HepG2 (cell line): ENCODE results near the gene SYTL3. TPM values are rescaled to one million over a fixed set of nuclear protein-coding genes. Genes with fewer than 3 reads are reported as not detected.

ENCODE experiments used
- ATAC-seq: fragments of 200-7000 bp; cut with Tn5 transposase; 3 replicates; pipeline ENCODE4 v1.9.1; 2020; ENCODE audit warnings: mild to moderate bottlenecking, moderate library complexity
- BruUV-seq: library from RNA; stranded (reverse); fragments of 400-500 nt; replicated peaks from 2 replicates; lab custom pipeline; 2021; lab: Mats Ljungman, UMichigan
- CTCF ChIA-PET: fragments of 300-600 bp; formaldehyde crosslinking; extraction: SDS; loops from one replicate; lab custom pipeline; 2021; ENCODE audit warnings: low total read pairs, inconsistent platforms, low intra/inter-chr PET ratio; lab: Yijun Ruan, JAX
- POLR2A ChIA-PET: fragments of 350-600 bp; sonication (Branson Sonifier 250); formaldehyde crosslinking; loops from one replicate; lab custom pipeline; 2020; ENCODE audit warnings: antibody characterized with exemption, inconsistent platforms; lab: Yijun Ruan, JAX
- DNase-seq: peaks from one replicate; pipeline ENCODE4 v3.0.0-alpha.2; 2015; ENCODE audit warnings: low spot score
- FAIRE-seq: peaks from 3 replicates; lab custom pipeline; 2011; peaks lifted over from hg19 to GRCh38; lab: Jason Lieb, UNC
- H2AFZ ChIP-seq: one replicate; pipeline ENCODE4 v1.6.1; 2011; ENCODE audit warnings: low read length, inconsistent platforms
- H3K27ac ChIP-seq: fragments of 300-600 bp; 3 replicates; pipeline ENCODE4 v1.8.0; 2011; ENCODE audit warnings: mixed run types, mild to moderate bottlenecking, mixed read lengths, low read length, inconsistent platforms; ENCODE audit not compliant: insufficient read depth; ENCODE audit errors: extremely low read length
- H3K27me3 ChIP-seq, 2 experiments: fragments of 200-600 bp in 1 of 2; 2 replicates in 1 of 2; 3 replicates in 1 of 2; pipeline versions ENCODE4 v1.6.0 to v1.8.0; 2011; ENCODE audit warnings: low read length in 2 of 2, mild to moderate bottlenecking in 2 of 2, moderate library complexity in 2 of 2, inconsistent platforms in 1 of 2; ENCODE audit not compliant: insufficient read depth in 2 of 2, control insufficient read depth in 1 of 2
- H3K36me3 ChIP-seq, 2 experiments: fragments of 200-600 bp in 1 of 2; replicated peaks in 1 of 2; 2 replicates in 1 of 2; 3 replicates in 1 of 2; pipeline versions ENCODE4 v1.5.1 to v1.8.0; 2011; ENCODE audit warnings: low read length in 2 of 2, inconsistent platforms in 1 of 2; ENCODE audit not compliant: insufficient read depth in 2 of 2, control insufficient read depth in 1 of 2
- H3K4me1 ChIP-seq: 2 replicates; pipeline ENCODE4 v1.5.1; 2012; ENCODE audit warnings: low read length, inconsistent platforms; ENCODE audit not compliant: insufficient read depth
- H3K4me2 ChIP-seq: 2 replicates; pipeline ENCODE4 v1.6.0; 2011; ENCODE audit warnings: low read depth, low read length, inconsistent platforms
- H3K4me3 ChIP-seq, 3 experiments: fragments of 200-600 bp in 1 of 3; sonication (generic), shearing (Covaris generic) in 1 of 3; replicated peaks in 1 of 3; 2 replicates each; pipeline ENCODE4 v1.5.1; 2011 to 2016; ENCODE audit warnings: low read length in 3 of 3, inconsistent platforms in 2 of 3, low read depth in 2 of 3, mild to moderate bottlenecking in 2 of 3, control low read depth in 1 of 3, mixed read lengths in 1 of 3; ENCODE audit not compliant: insufficient read depth in 1 of 3
- H3K79me2 ChIP-seq: one replicate; pipeline ENCODE4 v1.6.1; 2011; ENCODE audit warnings: low read length, inconsistent platforms; ENCODE audit not compliant: insufficient read depth
- H3K9ac ChIP-seq: 2 replicates; pipeline ENCODE4 v1.6.0; 2011; ENCODE audit warnings: mild to moderate bottlenecking, low read depth, low read length, inconsistent platforms; ENCODE audit not compliant: insufficient read depth
- H3K9me3 ChIP-seq: 2 replicates; pipeline ENCODE4 v1.5.1; 2012; ENCODE audit warnings: mild to moderate bottlenecking, low read length
- H4K20me1 ChIP-seq: 2 replicates; pipeline ENCODE4 v1.6.0; 2011; ENCODE audit warnings: inconsistent platforms, mild to moderate bottlenecking, low read length, moderate library complexity; ENCODE audit not compliant: insufficient read depth
- GATAD2A ChIP-seq: IDR thresholded peaks from 2 replicates; pipeline ENCODE4 v1.6.1; 2016
- SETDB1 ChIP-seq: sonication (generic); formaldehyde crosslinking; IDR thresholded peaks from 2 replicates; pipeline ENCODE4 v1.5.1; 2020; ENCODE audit warnings: missing genetic modification reagents, mild to moderate bottlenecking, borderline replicate concordance
- SMC3 ChIP-seq: IDR thresholded peaks from 2 replicates; pipeline ENCODE4 v1.6.1; 2011; ENCODE audit warnings: low read length, improper control_type of control experiment
- ZMYM2 ChIP-seq: sonication (generic); formaldehyde crosslinking; IDR thresholded peaks from 2 replicates; pipeline ENCODE4 v1.8.0; 2022; ENCODE audit warnings: mild to moderate bottlenecking, missing genetic modification reagents
- ZNF891 ChIP-seq: sonication (generic); formaldehyde crosslinking; IDR thresholded peaks from 2 replicates; pipeline ENCODE4 v1.5.0; 2020; ENCODE audit warnings: mild to moderate bottlenecking, missing genetic modification reagents
- WGBS: methylation state at CpG from one replicate; pipeline ENCODE4 v1.1.6; 2017; ENCODE audit warnings: low lambda C conversion rate; 5-methylcytosine and 5-hydroxymethylcytosine counted together
- in situ Hi-C: cut with HindIII; loops from 2 replicates; pipeline ENCODE4 v1.10.0; 2017; ENCODE audit warnings: low pct_unique_long_range_greater_than_20kb; ENCODE audit not compliant: extremely low pct_ligation_motif_present
- intact Hi-C: fragments of 100-400 bp; cut with micrococcal nuclease; formaldehyde crosslinking; loops from one replicate; pipeline ENCODE4 v1.10.0; 2022; ENCODE audit not compliant: unreplicated experiment
- polyA plus RNA-seq, 8 experiments: library from polyadenylated mRNA; depleted of rRNA in 3 of 8; stranded (reverse) in 7 of 8; unstranded in 1 of 8; fragments of >200 nt; fragmentation: Illumina TruSeq in 4 of 8; extraction: Trizol in 4 of 8; gene quantifications; 2 replicates each; pipeline versions ENCODE4 v1.2.1 to v1.2.3, GENCODE V29; 2011 to 2016; ENCODE audit warnings: low read depth in 4 of 8, missing spikeins in 1 of 8, mixed read lengths in 1 of 8; ENCODE audit not compliant: insufficient read depth in 1 of 8
- total RNA-seq, 5 experiments: library from RNA; depleted of rRNA; stranded (reverse); fragments of >200 nt; fragmentation: Illumina TruSeq; extraction: Trizol; gene quantifications; 2 replicates each; pipeline ENCODE4 v1.2.3, GENCODE V29; 2016; ENCODE audit warnings: low read depth in 1 of 5
- TF ChIP-seq, protein P1 (sequence below): sonication (generic); formaldehyde crosslinking; IDR thresholded peaks from 2 replicates; pipeline ENCODE4 v1.4.0; 2020; ENCODE audit warnings: missing genetic modification reagents
- TF ChIP-seq, protein P2 (sequence below), 2 experiments: sonication (generic) in 1 of 2; formaldehyde crosslinking in 1 of 2; IDR thresholded peaks; 2 replicates each; pipeline versions ENCODE4 v1.4.0 to v1.6.1; 2016 to 2020; ENCODE audit warnings: borderline replicate concordance in 1 of 2, low read depth in 1 of 2, mild to moderate bottlenecking in 1 of 2, missing genetic modification reagents in 1 of 2
- TF ChIP-seq, protein P3 (sequence below): sonication (generic); formaldehyde crosslinking; IDR thresholded peaks from 2 replicates; pipeline ENCODE4 v1.5.0; 2020; ENCODE audit warnings: missing genetic modification reagents
- TF ChIP-seq, protein P4 (sequence below): sonication (generic); formaldehyde crosslinking; IDR thresholded peaks from 2 replicates; pipeline ENCODE4 v1.5.1; 2020; ENCODE audit warnings: mild to moderate bottlenecking, moderate library complexity, missing genetic modification reagents
- TF ChIP-seq, protein P5 (sequence below): IDR thresholded peaks from 2 replicates; pipeline ENCODE4 v1.6.1; 2016; ENCODE audit warnings: missing compliant biosample characterization, missing genetic modification reagents, borderline replicate concordance
- TF ChIP-seq, protein P6 (sequence below): sonication (generic); IDR thresholded peaks from 2 replicates; pipeline ENCODE4 v1.6.1; 2016; ENCODE audit warnings: low read depth, borderline replicate concordance
- TF ChIP-seq, protein P7 (sequence below): fragments of 450-650 bp; IDR thresholded peaks from 2 replicates; pipeline ENCODE4 v1.6.1; 2016

The SYTL3 gene
- total and polyA plus RNA-seq, 2 of the 13 experiments (the other 11 are each of a cell fraction or from before 2014, with no cell fraction given) = 0.11 to 0.28 TPM

DNA sequence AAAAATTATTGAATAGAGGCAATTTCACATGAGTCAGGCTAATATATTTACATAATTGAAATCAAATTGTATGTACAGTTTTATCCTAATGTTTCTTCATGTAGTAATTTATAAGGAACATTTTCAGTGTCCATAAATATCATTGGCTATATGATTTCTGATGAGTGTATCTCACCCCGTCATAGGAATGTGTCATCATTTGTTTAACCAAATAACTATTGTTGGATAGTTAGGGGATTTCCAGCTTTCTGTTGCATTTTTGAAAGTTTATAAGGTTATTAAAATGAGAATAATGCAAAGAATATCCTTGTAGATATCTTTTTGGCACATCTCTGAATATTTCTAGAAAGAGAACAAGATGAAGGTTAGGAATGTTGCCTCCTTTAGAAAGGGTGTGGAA, 39.0 kb downstream of the SYTL3 start:
- FAIRE-seq (no peak), ATAC-seq (no peak), DNase-seq (no peak)
- no peak overlapping the region for H3K27ac ChIP-seq
- H3K9me3 ChIP-seq = no peaks in the 10 kb centered on the region
- no peak overlapping the region for H3K9ac ChIP-seq
- 0 out of 2 replicates have a peak, but pooled peaks cover 19% of the 10 kb centered on the region for H3K4me1 ChIP-seq
- intact Hi-C loops (no loop called here), in situ Hi-C loops (no loop called here)
- no peak overlapping the region for H2AFZ ChIP-seq
- no TSS peak for BruUV-seq
- no peaks in the 10 kb centered on the region for H4K20me1 ChIP-seq
- H3K4me2 ChIP-seq = no peak overlapping the region
- no peak overlapping the region for H3K4me3 ChIP-seq
- ChIA-PET POLR2A (no interaction called here), CTCF (no interaction called here)
- H3K36me3 ChIP-seq = no peaks in the 10 kb centered on the region
- H3K79me2 ChIP-seq = no peaks in the 10 kb centered on the region
- WGBS = 76% methylated on average over 1 of the region's 1 CpG
- H3K27me3 ChIP-seq = peaks cover 0 to 25% of the 10 kb centered on the region in 2 experiments; a peak in 3 of 5 replicates
- TF ChIP-seq, protein P1, sequence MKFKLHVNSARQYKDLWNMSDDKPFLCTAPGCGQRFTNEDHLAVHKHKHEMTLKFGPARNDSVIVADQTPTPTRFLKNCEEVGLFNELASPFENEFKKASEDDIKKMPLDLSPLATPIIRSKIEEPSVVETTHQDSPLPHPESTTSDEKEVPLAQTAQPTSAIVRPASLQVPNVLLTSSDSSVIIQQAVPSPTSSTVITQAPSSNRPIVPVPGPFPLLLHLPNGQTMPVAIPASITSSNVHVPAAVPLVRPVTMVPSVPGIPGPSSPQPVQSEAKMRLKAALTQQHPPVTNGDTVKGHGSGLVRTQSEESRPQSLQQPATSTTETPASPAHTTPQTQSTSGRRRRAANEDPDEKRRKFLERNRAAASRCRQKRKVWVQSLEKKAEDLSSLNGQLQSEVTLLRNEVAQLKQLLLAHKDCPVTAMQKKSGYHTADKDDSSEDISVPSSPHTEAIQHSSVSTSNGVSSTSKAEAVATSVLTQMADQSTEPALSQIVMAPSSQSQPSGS (CRISPR knock-in tag) = no peak
- TF ChIP-seq, protein P2, sequence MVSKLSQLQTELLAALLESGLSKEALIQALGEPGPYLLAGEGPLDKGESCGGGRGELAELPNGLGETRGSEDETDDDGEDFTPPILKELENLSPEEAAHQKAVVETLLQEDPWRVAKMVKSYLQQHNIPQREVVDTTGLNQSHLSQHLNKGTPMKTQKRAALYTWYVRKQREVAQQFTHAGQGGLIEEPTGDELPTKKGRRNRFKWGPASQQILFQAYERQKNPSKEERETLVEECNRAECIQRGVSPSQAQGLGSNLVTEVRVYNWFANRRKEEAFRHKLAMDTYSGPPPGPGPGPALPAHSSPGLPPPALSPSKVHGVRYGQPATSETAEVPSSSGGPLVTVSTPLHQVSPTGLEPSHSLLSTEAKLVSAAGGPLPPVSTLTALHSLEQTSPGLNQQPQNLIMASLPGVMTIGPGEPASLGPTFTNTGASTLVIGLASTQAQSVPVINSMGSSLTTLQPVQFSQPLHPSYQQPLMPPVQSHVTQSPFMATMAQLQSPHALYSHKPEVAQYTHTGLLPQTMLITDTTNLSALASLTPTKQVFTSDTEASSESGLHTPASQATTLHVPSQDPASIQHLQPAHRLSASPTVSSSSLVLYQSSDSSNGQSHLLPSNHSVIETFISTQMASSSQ (IDR thresholded peaks at IDR 0.05; ENCODE audit: low read depth) = no peak
- TF ChIP-seq, protein P2 (CRISPR knock-in tag; IDR thresholded peaks at IDR 0.05; ENCODE audit: borderline replicate concordance) = no peak
- TF ChIP-seq, protein P3, sequence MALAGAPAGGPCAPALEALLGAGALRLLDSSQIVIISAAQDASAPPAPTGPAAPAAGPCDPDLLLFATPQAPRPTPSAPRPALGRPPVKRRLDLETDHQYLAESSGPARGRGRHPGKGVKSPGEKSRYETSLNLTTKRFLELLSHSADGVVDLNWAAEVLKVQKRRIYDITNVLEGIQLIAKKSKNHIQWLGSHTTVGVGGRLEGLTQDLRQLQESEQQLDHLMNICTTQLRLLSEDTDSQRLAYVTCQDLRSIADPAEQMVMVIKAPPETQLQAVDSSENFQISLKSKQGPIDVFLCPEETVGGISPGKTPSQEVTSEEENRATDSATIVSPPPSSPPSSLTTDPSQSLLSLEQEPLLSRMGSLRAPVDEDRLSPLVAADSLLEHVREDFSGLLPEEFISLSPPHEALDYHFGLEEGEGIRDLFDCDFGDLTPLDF (CRISPR knock-in tag) = no peak
- TF ChIP-seq, protein P4, sequence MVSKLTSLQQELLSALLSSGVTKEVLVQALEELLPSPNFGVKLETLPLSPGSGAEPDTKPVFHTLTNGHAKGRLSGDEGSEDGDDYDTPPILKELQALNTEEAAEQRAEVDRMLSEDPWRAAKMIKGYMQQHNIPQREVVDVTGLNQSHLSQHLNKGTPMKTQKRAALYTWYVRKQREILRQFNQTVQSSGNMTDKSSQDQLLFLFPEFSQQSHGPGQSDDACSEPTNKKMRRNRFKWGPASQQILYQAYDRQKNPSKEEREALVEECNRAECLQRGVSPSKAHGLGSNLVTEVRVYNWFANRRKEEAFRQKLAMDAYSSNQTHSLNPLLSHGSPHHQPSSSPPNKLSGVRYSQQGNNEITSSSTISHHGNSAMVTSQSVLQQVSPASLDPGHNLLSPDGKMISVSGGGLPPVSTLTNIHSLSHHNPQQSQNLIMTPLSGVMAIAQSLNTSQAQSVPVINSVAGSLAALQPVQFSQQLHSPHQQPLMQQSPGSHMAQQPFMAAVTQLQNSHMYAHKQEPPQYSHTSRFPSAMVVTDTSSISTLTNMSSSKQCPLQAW = no peak
- TF ChIP-seq SETDB1 (CRISPR knock-in tag) = no peak
- no peak for TF ChIP-seq SMC3
- TF ChIP-seq GATAD2A = no peak
- TF ChIP-seq, protein P5, sequence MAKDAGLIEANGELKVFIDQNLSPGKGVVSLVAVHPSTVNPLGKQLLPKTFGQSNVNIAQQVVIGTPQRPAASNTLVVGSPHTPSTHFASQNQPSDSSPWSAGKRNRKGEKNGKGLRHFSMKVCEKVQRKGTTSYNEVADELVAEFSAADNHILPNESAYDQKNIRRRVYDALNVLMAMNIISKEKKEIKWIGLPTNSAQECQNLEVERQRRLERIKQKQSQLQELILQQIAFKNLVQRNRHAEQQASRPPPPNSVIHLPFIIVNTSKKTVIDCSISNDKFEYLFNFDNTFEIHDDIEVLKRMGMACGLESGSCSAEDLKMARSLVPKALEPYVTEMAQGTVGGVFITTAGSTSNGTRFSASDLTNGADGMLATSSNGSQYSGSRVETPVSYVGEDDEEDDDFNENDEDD = no peak
- TF ChIP-seq, protein P6, sequence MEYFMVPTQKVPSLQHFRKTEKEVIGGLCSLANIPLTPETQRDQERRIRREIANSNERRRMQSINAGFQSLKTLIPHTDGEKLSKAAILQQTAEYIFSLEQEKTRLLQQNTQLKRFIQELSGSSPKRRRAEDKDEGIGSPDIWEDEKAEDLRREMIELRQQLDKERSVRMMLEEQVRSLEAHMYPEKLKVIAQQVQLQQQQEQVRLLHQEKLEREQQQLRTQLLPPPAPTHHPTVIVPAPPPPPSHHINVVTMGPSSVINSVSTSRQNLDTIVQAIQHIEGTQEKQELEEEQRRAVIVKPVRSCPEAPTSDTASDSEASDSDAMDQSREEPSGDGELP = no peak
- no peak for TF ChIP-seq ZMYM2
- TF ChIP-seq, protein P7, sequence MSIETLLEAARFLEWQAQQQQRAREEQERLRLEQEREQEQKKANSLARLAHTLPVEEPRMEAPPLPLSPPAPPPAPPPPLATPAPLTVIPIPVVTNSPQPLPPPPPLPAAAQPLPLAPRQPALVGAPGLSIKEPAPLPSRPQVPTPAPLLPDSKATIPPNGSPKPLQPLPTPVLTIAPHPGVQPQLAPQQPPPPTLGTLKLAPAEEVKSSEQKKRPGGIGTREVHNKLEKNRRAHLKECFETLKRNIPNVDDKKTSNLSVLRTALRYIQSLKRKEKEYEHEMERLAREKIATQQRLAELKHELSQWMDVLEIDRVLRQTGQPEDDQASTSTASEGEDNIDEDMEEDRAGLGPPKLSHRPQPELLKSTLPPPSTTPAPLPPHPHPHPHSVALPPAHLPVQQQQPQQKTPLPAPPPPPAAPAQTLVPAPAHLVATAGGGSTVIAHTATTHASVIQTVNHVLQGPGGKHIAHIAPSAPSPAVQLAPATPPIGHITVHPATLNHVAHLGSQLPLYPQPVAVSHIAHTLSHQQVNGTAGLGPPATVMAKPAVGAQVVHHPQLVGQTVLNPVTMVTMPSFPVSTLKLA = no peak
- no peak for TF ChIP-seq ZNF891 (CRISPR knock-in tag)
